ENCODE data around the gene TNFRSF14. TPM values are rescaled to one million over a fixed set of nuclear protein-coding genes. Genes with fewer than 3 reads are reported as not detected.

The TNFRSF14 gene
- polyA plus RNA-seq, 1 experiment: 19.3 TPM

DNA sequence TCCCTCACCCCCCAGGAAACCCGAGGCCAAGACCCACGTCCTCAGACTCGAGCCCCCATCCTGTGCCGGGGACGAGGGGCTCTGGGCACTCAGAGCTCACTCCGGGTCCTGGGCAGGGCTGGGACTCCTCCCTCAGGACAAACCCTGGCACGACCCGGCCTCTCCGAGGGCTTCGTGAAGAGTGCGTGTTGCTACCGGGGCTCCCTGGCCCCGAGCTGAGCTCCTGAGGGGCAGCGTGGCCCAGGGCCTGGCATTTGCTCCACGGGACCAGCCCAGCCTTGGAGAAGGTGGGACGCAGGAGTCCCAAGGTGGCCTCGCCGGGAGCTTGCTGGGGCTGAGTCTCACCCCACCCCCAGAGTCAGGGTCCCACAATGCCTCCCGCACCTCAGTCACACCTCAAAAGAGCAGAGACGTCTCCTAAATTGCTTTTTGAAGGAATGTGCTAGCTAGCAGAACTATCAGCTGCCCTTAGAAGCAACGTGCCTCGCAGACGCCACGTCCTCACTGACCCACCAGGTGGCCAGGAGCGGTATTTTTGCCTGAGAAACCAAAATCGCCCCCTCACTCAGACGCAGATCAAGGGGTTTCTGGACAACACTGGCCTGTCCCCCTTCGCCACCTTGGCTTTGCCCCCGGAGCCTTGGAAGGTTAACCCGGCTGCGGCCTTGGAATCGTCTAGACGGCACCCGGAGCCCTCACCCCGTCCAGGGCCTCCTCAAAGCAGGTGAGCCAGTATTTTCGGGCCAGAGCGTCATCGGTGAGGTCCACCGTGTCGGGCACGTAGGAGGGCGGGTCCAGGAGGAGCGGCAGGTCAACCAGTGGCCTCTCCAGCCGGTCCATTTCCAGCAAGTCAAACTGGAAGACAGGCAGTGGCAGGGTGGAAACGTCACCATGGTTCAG, 41.1 kb upstream of the TNFRSF14 start:
- no peak for DNase-seq (ENCODE audit: low read depth)
- ChIA-PET CTCF (interaction anchor here (1.1 kb wide), 1 partner anchor 9 kb away, joined by 3 read pairs; no protein-coding TSS in a partner anchor), POLR2A (no interaction called here)
- no peak overlapping the region for H3K4me3 ChIP-seq (ENCODE audit: low read depth, low read length)
- H3K36me3 ChIP-seq (ENCODE audit: control insufficient read depth, insufficient read depth, low read length): peaks cover 58% of the 10 kb centered on the region
- H3K27me3 ChIP-seq (ENCODE audit: control insufficient read depth, insufficient read depth, low read length): no peaks in the 10 kb centered on the region
- TF ChIP-seq, protein P1, sequence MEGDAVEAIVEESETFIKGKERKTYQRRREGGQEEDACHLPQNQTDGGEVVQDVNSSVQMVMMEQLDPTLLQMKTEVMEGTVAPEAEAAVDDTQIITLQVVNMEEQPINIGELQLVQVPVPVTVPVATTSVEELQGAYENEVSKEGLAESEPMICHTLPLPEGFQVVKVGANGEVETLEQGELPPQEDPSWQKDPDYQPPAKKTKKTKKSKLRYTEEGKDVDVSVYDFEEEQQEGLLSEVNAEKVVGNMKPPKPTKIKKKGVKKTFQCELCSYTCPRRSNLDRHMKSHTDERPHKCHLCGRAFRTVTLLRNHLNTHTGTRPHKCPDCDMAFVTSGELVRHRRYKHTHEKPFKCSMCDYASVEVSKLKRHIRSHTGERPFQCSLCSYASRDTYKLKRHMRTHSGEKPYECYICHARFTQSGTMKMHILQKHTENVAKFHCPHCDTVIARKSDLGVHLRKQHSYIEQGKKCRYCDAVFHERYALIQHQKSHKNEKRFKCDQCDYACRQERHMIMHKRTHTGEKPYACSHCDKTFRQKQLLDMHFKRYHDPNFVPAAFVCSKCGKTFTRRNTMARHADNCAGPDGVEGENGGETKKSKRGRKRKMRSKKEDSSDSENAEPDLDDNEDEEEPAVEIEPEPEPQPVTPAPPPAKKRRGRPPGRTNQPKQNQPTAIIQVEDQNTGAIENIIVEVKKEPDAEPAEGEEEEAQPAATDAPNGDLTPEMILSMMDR (IDR thresholded peaks at IDR 0.05; ENCODE audit: insufficient read depth, low read depth, low read length): no peak

- Histone ChIP-seq H3K27me3 (ENCODE audit: control insufficient read depth, insufficient read depth, low read length) (no peaks in the 10 kb centered on the region), H3K4me3 (ENCODE audit: low read depth, low read length) (no peak overlapping the region), H3K36me3 (ENCODE audit: control insufficient read depth, insufficient read depth, low read length) (peaks cover 56% of the 10 kb centered on the region)
- TF ChIP-seq, protein P1 (IDR thresholded peaks at IDR 0.05; ENCODE audit: insufficient read depth, low read depth, low read length): no peak
- ChIA-PET POLR2A (no interaction called here), CTCF (no interaction called here)
- no peak for DNase-seq (ENCODE audit: low read depth)
These were observed 40.4 kb upstream of the TNFRSF14 start for GRCh38 chr1:2515763-2516080.

GRCh38 chr1:2516124-2516523, 40.0 kb upstream of the TNFRSF14 start:
- peaks cover 57% of the 10 kb centered on the region for H3K36me3 ChIP-seq (ENCODE audit: control insufficient read depth, insufficient read depth, low read length)
- H3K27me3 ChIP-seq (ENCODE audit: control insufficient read depth, insufficient read depth, low read length): no peaks in the 10 kb centered on the region
- TF ChIP-seq, protein P1 (IDR thresholded peaks at IDR 0.05; ENCODE audit: insufficient read depth, low read depth, low read length): no peak
- CTCF ChIA-PET: no interaction called here
- POLR2A ChIA-PET: no interaction called here
- no peak for DNase-seq (ENCODE audit: low read depth)
- H3K4me3 ChIP-seq (ENCODE audit: low read depth, low read length): no peak overlapping the region

DNA sequence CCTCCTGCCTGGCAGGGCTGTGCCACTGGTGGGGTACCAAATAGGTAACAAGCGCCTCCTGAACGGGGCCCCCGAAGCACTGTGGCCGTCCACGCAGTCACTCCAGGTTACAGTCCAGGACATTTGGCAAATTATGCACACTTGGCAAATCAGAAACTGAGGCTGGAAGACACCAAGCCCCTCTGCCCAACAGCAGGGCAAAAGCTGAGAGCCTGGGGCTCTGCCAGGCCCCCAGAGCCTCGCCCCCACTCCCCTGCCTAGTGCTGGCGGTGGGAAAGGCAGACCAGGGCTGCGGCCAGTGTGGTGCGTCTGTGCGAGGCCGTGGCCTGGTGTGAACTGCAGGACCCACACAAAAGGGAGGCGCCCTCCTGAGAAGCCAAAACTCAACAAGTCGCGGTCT, 39.2 kb upstream of the TNFRSF14 start:
- CTCF ChIA-PET: no interaction called here
- no peak for DNase-seq (ENCODE audit: low read depth)
- Histone ChIP-seq H3K36me3 (ENCODE audit: control insufficient read depth, insufficient read depth, low read length) (peaks cover 56% of the 10 kb centered on the region), H3K4me3 (ENCODE audit: low read depth, low read length) (no peak overlapping the region), H3K27me3 (ENCODE audit: control insufficient read depth, insufficient read depth, low read length) (no peaks in the 10 kb centered on the region)
- TF ChIP-seq, protein P1 (IDR thresholded peaks at IDR 0.05; ENCODE audit: insufficient read depth, low read depth, low read length): no peak
- POLR2A ChIA-PET: no interaction called here

DNA sequence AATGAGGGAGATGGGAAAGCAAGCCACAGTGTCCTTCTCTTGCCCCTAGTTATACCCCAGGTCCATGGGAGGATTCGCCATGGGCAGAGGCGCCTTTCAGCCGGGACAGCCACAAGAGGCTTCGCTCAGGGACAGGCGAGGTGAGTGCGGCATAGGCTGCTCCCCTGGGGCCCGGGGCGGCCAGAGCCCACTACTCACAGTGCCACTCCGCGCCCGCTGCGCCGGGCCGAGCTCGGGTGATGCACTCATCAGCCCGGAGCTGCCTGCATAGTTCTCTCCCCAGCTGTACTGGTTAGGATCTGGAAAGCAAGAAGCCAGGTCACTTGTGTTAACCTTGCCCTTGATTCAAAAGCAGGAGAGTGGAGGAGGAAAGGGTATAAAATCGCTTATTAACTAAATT, 38.2 kb upstream of the TNFRSF14 start:
- Histone ChIP-seq H3K4me3 (ENCODE audit: low read depth, low read length) (no peak overlapping the region), H3K36me3 (ENCODE audit: control insufficient read depth, insufficient read depth, low read length) (peaks cover 53% of the 10 kb centered on the region), H3K27me3 (ENCODE audit: control insufficient read depth, insufficient read depth, low read length) (no peaks in the 10 kb centered on the region)
- no peak for DNase-seq (ENCODE audit: low read depth)
- CTCF ChIA-PET: no interaction called here
- TF ChIP-seq, protein P1 (IDR thresholded peaks at IDR 0.05; ENCODE audit: insufficient read depth, low read depth, low read length): no peak
- POLR2A ChIA-PET: no interaction called here
